Muscle of leg (tissue), 11 donors: ENCODE data around the gene CFAP54. TPM values are rescaled to one million over a fixed set of nuclear protein-coding genes. Genes with fewer than 3 reads are reported as not detected.

Experiments
- DNase-seq: peaks from one replicate; pipeline ENCODE4 v3.0.0; 2013
- H3K27ac ChIP-seq: one replicate; pipeline ENCODE4 v1.5.1; 2013; ENCODE audit warnings: mild to moderate bottlenecking, low read length, control low read depth
- H3K27me3 ChIP-seq: one replicate; pipeline ENCODE4 v1.6.1; 2013; ENCODE audit warnings: low read length; ENCODE audit not compliant: control insufficient read depth, insufficient read depth
- H3K36me3 ChIP-seq: one replicate; pipeline ENCODE4 v1.6.1; 2013; ENCODE audit warnings: low read length; ENCODE audit not compliant: control insufficient read depth, insufficient read depth
- H3K4me1 ChIP-seq: one replicate; pipeline ENCODE4 v1.6.1; 2013; ENCODE audit warnings: low read length; ENCODE audit not compliant: control insufficient read depth, insufficient read depth
- H3K4me3 ChIP-seq: one replicate; pipeline ENCODE4 v1.5.1; 2013; ENCODE audit warnings: low read length, control low read depth
- H3K9me3 ChIP-seq: replicated peaks from 2 replicates; pipeline ENCODE4 v1.6.1; 2013; ENCODE audit warnings: low read depth, low read length; ENCODE audit not compliant: control insufficient read depth
- WGBS: methylation state at CpG from one replicate; pipeline ENCODE4 v1.1.5; 2013; ENCODE audit warnings: missing lambda C conversion rate; ENCODE audit not compliant: insufficient coverage; 5-methylcytosine and 5-hydroxymethylcytosine counted together
- polyA plus RNA-seq, 8 donors: library from polyadenylated mRNA; unstranded; fragments of 120-200 nt; gene quantifications; one replicate each; pipeline versions ENCODE4 v1.2.1 to v1.2.3, GENCODE V29; 2013; ENCODE audit warnings: inconsistent platforms in 1 of 8, low replicate concordance in 1 of 8; ENCODE audit not compliant: insufficient read length in 8 of 8, insufficient read depth in 1 of 8
- total RNA-seq: library from RNA; stranded (reverse); fragments of 120-200 nt; gene quantifications from one replicate; pipeline ENCODE4 v1.2.4, GENCODE V29; 2013

CFAP54 gene
- total and polyA plus RNA-seq, 9 donors: 0.15 to 0.71 (median 0.35) TPM

DNA sequence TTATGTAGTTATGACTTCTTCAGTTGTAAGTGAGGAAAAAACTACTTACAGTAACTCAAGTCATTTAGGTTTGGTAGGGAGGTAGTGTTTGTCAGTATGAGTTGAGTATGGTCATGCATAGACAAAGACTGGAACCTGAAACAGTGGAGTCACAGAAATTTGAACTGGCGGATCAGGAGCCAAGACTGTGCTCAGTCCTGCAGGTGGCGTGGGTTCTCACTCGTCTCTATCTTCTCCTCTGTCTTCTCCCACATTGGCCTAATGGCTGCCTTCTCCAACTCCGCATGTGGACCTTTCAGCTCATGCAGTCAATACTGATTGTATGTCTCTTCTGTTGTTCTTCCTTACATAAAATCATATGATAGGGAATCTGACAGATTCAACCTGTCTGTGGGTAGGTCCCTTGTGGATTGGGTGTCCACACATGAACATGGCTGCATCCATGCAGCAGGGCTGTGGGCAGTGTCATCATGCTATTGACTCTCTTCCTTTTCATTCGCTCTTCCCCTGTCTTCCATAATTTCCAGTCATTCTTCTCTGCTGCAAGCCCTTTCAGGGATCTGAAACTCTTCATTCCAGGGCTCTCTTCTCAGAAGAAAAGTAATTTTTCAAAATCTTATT lies 338.9 kb downstream of the CFAP54 start:
- H3K4me1 ChIP-seq: no peaks in the 10 kb centered on the region
- no peak overlapping the region for H3K4me3 ChIP-seq
- no peaks in the 10 kb centered on the region for H3K27me3 ChIP-seq
- 83% methylated on average over 4 of the region's 5 CpGs for WGBS
- no peak for DNase-seq
- no peak overlapping the region for H3K27ac ChIP-seq
- no peaks in the 10 kb centered on the region for H3K9me3 ChIP-seq
- H3K36me3 ChIP-seq: no peaks in the 10 kb centered on the region

DNA sequence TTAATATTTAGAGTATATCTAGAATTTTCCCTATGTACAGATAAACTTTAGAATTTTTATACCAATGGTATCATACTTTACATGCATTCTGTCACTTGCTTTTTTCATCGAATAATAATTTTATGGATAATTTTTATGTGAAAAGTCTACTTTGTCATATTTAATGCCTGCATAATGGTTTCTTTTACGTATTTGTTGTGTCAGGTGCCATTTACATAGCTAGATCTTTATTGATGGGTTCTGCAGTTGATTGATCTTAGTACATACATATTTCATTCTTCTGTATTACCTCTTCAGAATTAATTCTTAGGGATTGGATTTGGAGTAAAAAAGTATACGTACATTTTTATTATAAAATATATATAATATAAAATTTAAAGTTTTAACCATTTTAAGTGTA lies 340.0 kb downstream of the CFAP54 start:
- no peaks in the 10 kb centered on the region for H3K9me3 ChIP-seq
- H3K27me3 ChIP-seq: no peaks in the 10 kb centered on the region
- H3K4me1 ChIP-seq: no peaks in the 10 kb centered on the region
- H3K36me3 ChIP-seq: no peaks in the 10 kb centered on the region
- no peak for DNase-seq
- no peak overlapping the region for H3K27ac ChIP-seq
- WGBS: no CpG with 5 or more reads among the region's 3 CpGs
- H3K4me3 ChIP-seq: no peak overlapping the region

DNA sequence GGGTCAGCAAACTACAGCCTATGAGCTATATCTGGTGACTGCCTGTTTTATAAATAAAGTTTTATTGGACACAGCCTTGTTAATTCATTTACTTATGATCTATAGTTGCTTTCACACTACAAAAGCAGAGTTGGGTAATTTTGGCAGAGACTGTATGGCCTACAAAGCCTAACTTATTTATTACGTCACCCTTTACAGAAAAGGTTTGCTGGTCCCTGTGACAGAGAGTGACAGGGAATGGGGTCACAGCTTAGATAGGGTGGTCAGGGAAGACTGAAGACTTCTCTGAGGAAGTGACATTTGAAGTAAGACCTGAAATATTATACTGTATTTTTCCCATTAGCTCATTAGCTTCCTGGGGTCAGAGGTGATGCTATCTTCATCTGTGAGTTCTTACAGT lies 342.0 kb downstream of the CFAP54 start:
- no peaks in the 10 kb centered on the region for H3K9me3 ChIP-seq
- no peaks in the 10 kb centered on the region for H3K4me1 ChIP-seq
- no peak overlapping the region for H3K4me3 ChIP-seq
- H3K27ac ChIP-seq: no peak overlapping the region
- no CpG with 5 or more reads among the region's 1 CpG for WGBS
- no peaks in the 10 kb centered on the region for H3K36me3 ChIP-seq
- DNase-seq: no peak
- no peaks in the 10 kb centered on the region for H3K27me3 ChIP-seq

DNA sequence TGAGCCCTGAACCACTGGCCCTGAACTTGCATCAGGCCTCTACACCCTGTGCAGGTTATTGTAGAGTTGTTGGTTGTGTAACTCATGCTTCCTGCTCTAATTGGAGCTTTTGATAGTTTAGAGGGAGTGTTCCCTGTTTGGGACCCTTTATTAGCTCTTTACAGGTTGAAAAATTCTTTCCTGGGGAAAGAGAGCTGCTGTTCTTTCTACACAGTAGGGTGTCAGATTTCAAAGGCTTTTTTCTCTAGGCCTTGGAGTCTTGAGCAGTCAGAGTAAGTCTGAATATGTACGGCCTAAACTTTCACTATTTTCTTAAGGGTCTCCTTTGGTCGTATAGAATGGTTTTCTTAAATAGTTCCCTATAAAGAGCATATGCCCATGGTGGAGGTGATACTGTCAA lies 356.9 kb downstream of the CFAP54 start:
- H3K4me3 ChIP-seq: no peak overlapping the region
- H3K9me3 ChIP-seq: no peaks in the 10 kb centered on the region
- no peak overlapping the region for H3K27ac ChIP-seq
- no peaks in the 10 kb centered on the region for H3K36me3 ChIP-seq
- no peaks in the 10 kb centered on the region for H3K27me3 ChIP-seq
- WGBS: no CpG with 5 or more reads among the region's 2 CpGs
- no peaks in the 10 kb centered on the region for H3K4me1 ChIP-seq
- no peak for DNase-seq

DNA sequence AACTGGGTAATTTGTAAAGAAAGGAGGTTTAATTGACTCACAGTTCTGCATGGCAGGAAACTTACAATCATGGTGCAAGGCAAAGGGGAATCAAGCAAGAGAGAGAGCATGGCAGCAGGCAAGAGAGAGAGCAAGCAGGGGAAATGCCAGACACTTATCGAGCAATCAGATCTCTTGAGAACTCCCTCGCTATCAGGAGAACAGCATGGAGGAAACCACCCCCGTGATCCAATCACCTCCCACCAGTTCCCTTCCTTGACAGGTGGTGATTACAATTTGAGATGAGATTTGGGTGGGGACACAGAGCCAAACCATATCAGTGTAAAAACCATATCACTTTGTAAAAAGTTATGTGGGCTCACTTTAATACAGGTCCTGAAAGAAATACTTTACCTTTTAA lies 361.3 kb downstream of the CFAP54 start:
- no peaks in the 10 kb centered on the region for H3K9me3 ChIP-seq
- no peak overlapping the region for H3K27ac ChIP-seq
- no peak for DNase-seq
- no peaks in the 10 kb centered on the region for H3K36me3 ChIP-seq
- no peak overlapping the region for H3K4me3 ChIP-seq
- H3K4me1 ChIP-seq: no peaks in the 10 kb centered on the region
- no peaks in the 10 kb centered on the region for H3K27me3 ChIP-seq
- WGBS: no CpG with 5 or more reads among the region's 3 CpGs

DNA sequence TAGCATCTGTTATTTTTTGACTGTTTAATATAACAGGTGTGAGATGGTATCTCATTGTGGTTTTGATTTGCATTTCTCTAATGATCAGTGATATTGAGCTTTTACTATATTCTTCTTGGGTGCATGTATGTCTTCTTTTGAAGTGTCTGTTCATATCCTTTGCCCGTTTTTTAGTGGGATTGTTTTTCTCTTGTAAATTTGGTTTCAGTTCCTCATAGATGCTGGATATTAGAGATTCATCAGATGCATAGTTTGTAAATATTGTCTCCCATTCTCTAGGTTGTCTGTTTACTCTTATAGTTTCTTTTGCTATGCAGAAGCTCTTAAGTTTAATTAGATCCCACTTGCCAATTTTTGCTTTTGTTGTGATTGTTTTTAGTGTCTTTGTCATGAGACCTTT lies 368.8 kb downstream of the CFAP54 start:
- H3K36me3 ChIP-seq: no peaks in the 10 kb centered on the region
- no peaks in the 10 kb centered on the region for H3K9me3 ChIP-seq
- H3K27ac ChIP-seq: no peak overlapping the region
- H3K4me1 ChIP-seq: no peaks in the 10 kb centered on the region
- DNase-seq: no peak
- H3K4me3 ChIP-seq: no peak overlapping the region
- no peaks in the 10 kb centered on the region for H3K27me3 ChIP-seq
- no CpG with 5 or more reads among the region's 1 CpG for WGBS

DNA sequence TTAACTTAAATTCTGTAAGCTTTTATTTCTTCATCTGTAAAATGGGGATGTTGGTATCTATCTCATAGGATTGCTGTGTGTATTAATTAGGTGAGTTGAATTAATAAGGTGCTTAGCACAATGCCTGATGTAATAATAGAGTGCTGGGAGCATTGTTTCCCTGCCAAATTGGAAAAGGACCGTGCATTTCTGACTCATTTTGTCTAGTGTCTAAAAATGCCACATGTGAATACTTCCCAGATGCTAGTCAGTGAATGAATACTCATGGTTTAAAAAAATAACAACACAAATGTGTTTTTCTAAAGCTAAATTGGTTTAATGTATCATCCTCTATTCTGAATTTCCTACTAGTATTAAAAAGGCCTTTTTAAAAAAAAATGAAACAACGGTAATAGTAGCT lies 372.3 kb downstream of the CFAP54 start:
- DNase-seq: no peak
- Histone ChIP-seq H3K27me3 (no peaks in the 10 kb centered on the region), H3K4me1 (no peaks in the 10 kb centered on the region), H3K27ac (no peak overlapping the region), H3K36me3 (no peaks in the 10 kb centered on the region), H3K4me3 (no peak overlapping the region), H3K9me3 (no peaks in the 10 kb centered on the region)
- WGBS: no CpG with 5 or more reads among the region's 2 CpGs

DNA sequence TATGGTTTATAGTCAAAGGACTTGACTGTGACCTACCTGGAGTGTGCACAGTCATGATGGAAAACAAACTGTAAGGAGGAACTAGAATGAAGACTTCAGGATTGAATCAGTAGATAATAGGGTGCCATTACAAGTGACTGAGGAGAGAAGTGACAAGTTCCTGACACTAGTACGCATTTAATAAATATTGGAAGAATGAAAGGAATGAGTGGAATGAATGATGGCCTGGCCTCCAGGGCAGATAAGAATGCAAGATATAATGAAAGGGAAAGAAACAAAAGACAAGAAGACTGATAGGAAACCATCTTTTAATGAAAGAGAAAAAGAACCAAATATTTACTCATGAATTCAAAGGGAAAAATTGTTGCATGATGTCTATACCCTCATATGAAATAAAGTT lies 372.9 kb downstream of the CFAP54 start:
- Histone ChIP-seq H3K27me3 (no peaks in the 10 kb centered on the region), H3K4me3 (no peak overlapping the region), H3K36me3 (no peaks in the 10 kb centered on the region), H3K27ac (no peak overlapping the region), H3K4me1 (no peaks in the 10 kb centered on the region), H3K9me3 (no peaks in the 10 kb centered on the region)
- WGBS: 86% methylated on average over 1 of the region's 1 CpG
- DNase-seq: no peak

DNA sequence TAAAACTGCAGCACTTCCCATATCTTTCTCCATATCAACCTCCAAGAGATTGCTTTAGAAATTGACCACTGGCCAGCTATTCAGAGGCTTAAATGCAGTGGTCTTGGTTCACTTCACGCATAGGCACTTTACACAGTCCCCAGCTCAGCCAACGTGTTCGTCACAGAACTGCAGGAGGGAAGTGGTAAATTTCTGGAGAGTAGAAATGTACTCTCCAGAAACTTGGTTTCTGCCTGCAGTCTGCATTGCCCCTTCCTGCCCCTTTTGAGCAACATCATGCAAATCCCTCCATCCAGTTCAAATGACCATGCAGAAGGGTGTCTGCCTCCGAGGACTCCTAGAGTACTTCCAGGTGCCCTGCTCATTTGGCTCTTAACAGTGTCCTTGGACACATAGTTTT lies 375.0 kb downstream of the CFAP54 start:
- no peaks in the 10 kb centered on the region for H3K36me3 ChIP-seq
- H3K4me1 ChIP-seq: no peaks in the 10 kb centered on the region
- H3K27me3 ChIP-seq: no peaks in the 10 kb centered on the region
- WGBS: no CpG with 5 or more reads among the region's 4 CpGs
- DNase-seq: peak; percentile 28
- H3K9me3 ChIP-seq: no peaks in the 10 kb centered on the region
- H3K4me3 ChIP-seq: no peak overlapping the region
- H3K27ac ChIP-seq: no peak overlapping the region

DNA sequence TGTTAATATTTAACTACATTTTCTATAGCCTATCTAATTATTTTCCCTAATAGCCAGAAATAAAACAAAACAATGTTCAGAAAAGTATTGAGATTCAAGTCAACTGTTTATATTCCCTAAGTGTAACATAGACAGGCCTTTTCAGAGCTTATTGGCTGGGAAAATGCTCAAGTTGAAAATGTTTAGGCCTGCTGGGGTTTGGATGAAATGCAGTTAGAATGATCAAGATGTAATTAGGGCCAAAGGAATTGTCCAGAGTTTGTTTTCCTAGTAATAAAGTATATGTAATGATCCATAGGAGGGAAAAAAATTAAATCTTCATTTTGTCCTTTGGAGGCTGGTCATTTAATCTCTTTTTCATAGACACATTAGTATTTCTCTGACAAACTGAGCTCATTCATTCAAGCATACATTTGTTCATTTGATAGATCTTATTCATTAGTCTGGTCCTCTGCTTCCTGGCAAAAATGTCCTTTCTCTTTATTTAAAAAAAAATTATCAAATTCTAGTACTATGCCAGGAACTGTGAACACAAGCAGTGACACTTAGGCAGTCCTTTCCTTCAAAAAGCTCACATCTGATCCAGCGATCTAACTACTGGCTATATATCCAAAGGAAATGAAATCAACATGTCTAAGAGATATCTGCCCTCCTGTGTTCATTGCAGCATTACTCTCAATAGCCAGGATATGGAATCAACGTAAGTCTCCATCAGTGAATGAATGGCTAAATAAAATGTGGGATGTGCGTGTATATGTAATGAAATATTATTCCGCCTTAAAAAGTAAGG lies 377.6 kb downstream of the CFAP54 start:
- 50% methylated on average over 1 of the region's 4 CpGs for WGBS
- no peaks in the 10 kb centered on the region for H3K36me3 ChIP-seq

More for the DNA sequence above, 377.6 kb downstream of the CFAP54 start:
- DNase-seq: peak; percentile 71
- Histone ChIP-seq H3K27ac (peak overlapping the region; percentile 13), H3K4me3 (no peak overlapping the region), H3K9me3 (no peaks in the 10 kb centered on the region), H3K27me3 (no peaks in the 10 kb centered on the region), H3K4me1 (no peaks in the 10 kb centered on the region)
